ENCODE measurements around the gene RNU7-1.

The RNU7-1 gene

GRCh38 chr12:6966351-6966750 is 22.7 kb downstream of the RNU7-1 start:
- no peak for DNase-seq

GRCh38 chr12:6967651-6968100 is 24.1 kb downstream of the RNU7-1 start:
- DNase-seq = no peak

- DNase-seq = no peak
These were observed 24.8 kb downstream of the RNU7-1 start for GRCh38 chr12:6968426-6968825.

- DNase-seq = no peak
These were observed 26.5 kb downstream of the RNU7-1 start for GRCh38 chr12:6970096-6970527.

- no peak for DNase-seq
These were observed 30.6 kb downstream of the RNU7-1 start for GRCh38 chr12:6974180-6974579.

- DNase-seq = no peak
These were observed 31.8 kb downstream of the RNU7-1 start for GRCh38 chr12:6975297-6976032.

GRCh38 chr12:6977653-6978052 is 34.0 kb downstream of the RNU7-1 start:
- no peak for DNase-seq

GRCh38 chr12:6978188-6978587 is 34.6 kb downstream of the RNU7-1 start:
- DNase-seq = no peak

- DNase-seq = no peak
These were observed 35.0 kb downstream of the RNU7-1 start for GRCh38 chr12:6978611-6979011.

- DNase-seq = no peak
These were observed 35.4 kb downstream of the RNU7-1 start for GRCh38 chr12:6979021-6979420.

- no peak for DNase-seq
These were observed 35.8 kb downstream of the RNU7-1 start for GRCh38 chr12:6979453-6979852.

- no peak for DNase-seq
These were observed 36.5 kb downstream of the RNU7-1 start for GRCh38 chr12:6980075-6980474.

- DNase-seq = no peak
These were observed 37.1 kb downstream of the RNU7-1 start for GRCh38 chr12:6980740-6981139.

- DNase-seq = no peak
These were observed 37.8 kb downstream of the RNU7-1 start for GRCh38 chr12:6981152-6982052.

GRCh38 chr12:6982532-6982931 is 38.9 kb downstream of the RNU7-1 start:
- no peak for DNase-seq

GRCh38 chr12:6987956-6988553 is 44.4 kb downstream of the RNU7-1 start:
- no peak for DNase-seq
